Breast epithelium (tissue), 3 donors: ENCODE measurements around the gene PGD.

Experiments
- POLR2A ChIP-seq: fragments of 450-650 bp; IDR thresholded peaks from one replicate; pipeline ENCODE4 v1.6.1; 2016; ENCODE audit warnings: antibody characterized with exemption, mild to moderate bottlenecking, moderate library complexity
- POLR2AphosphoS5 ChIP-seq, 3 donors: sonication (generic); formaldehyde crosslinking; IDR thresholded peaks; one replicate each; pipeline ENCODE4 v1.6.1; 2017; ENCODE audit warnings: antibody characterized with exemption in 3 of 3
- TF ChIP-seq, protein P1 (sequence below), 3 donors: fragments of 450-650 bp; IDR thresholded peaks; one replicate each; pipeline ENCODE4 v1.5.1; 2016 to 2017; ENCODE audit warnings: antibody characterized with exemption in 3 of 3, mild to moderate bottlenecking in 3 of 3, moderate library complexity in 3 of 3

DNA sequence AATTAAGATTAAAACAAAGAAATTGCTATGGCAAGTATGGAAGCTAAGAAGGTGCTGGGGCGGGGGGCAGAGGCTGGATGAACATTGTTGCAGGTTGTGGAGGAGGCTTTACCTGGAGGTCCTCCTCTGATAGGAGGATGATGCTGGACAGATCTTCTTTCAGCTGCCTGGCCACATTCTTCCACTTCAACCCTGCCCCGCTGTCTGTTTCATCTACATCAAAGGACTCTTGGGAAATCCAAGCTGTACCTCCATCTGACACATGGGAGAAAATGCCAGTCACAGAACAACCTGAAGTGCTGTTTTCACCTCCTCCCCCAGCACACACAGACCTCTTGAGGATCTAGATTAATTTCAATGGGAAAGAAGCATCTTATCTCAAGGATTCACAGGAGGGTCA is 68.2 kb downstream of the PGD start:
- TF ChIP-seq, protein P1, sequence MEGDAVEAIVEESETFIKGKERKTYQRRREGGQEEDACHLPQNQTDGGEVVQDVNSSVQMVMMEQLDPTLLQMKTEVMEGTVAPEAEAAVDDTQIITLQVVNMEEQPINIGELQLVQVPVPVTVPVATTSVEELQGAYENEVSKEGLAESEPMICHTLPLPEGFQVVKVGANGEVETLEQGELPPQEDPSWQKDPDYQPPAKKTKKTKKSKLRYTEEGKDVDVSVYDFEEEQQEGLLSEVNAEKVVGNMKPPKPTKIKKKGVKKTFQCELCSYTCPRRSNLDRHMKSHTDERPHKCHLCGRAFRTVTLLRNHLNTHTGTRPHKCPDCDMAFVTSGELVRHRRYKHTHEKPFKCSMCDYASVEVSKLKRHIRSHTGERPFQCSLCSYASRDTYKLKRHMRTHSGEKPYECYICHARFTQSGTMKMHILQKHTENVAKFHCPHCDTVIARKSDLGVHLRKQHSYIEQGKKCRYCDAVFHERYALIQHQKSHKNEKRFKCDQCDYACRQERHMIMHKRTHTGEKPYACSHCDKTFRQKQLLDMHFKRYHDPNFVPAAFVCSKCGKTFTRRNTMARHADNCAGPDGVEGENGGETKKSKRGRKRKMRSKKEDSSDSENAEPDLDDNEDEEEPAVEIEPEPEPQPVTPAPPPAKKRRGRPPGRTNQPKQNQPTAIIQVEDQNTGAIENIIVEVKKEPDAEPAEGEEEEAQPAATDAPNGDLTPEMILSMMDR (IDR thresholded peaks at IDR 0.05): no peak
- TF ChIP-seq POLR2AphosphoS5 (IDR thresholded peaks at IDR 0.05): no peak
- TF ChIP-seq POLR2A: no peak
